HG02938 (cell line): ENCODE results near the gene ITGB4.
"Not testable (repeated sequence)": the region's sequence is repeated elsewhere in the genome, so short reads cannot be mapped to it uniquely, and the experiment has no call there.

ENCODE experiments used
- ATAC-seq: cut with Tn5 transposase; IDR thresholded peaks from one replicate; pipeline ENCODE4 v1.9.1; 2021; ENCODE audit warnings: mild to moderate bottlenecking, moderate library complexity; ENCODE audit not compliant: unreplicated experiment

The ITGB4 gene

DNA sequence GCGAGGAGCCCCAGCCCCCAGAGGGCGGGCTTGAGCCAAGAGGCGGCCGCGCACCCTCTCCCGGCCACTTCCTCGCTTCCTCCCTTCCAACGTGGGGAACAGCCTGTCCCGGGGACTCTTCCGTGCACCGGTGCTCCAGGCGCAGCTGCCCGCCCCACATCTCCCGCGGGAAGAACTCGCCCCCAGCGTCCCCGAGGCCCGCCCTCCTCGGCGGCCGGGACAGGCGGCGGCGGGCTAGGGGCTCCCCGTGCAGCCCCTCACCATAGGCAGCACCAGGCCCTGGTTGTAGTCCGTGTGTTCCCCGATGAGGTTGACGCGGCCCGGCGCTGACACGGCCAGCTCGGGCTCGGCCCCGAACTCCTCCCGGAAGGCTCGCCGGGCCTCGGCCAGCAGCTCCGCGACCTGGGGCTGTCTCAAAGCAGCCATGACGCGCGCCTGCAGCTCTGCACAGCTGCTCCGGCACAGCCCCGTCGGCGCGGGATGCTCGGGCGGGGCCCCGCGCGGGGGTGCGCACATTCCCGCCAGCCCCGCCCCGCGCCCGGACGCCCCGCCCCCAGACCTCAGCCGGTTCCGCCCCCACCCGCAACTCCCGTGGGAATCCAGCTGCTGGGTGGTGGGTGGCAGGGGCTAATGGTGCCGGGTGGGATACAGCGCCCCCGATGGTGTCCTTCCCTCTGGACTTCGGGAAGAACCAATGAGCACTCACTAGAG, 43.6 kb downstream of the ITGB4 start, which contains the start of gene GALK1:
TSS of gene GALK1 (minus strand) at position 482 of the 711 bp plus-strand sequence. CDS start at position 426, 56 bp downstream.
- ATAC-seq: peak; percentile 51

DNA sequence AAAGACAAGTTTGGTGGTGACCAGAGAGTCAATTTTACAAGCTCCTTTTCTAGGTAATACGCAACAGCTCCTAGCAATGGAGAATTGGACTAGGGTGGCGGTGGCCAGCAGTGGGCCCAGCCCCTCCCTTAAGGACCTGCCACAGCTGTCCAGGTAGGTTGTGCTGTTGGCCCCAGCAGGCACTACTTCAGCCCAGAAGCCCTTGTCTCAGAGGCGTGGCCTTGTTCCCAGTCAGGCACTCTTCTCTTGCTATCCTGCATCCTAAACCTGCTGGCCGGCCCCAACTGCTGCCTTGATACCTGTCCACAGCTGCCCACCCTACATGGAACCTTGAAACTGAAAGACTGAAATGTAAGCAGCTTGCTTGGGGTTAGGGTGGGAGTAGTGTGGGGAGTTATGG, 44.7 kb downstream of the ITGB4 start:
- no peak for ATAC-seq

DNA sequence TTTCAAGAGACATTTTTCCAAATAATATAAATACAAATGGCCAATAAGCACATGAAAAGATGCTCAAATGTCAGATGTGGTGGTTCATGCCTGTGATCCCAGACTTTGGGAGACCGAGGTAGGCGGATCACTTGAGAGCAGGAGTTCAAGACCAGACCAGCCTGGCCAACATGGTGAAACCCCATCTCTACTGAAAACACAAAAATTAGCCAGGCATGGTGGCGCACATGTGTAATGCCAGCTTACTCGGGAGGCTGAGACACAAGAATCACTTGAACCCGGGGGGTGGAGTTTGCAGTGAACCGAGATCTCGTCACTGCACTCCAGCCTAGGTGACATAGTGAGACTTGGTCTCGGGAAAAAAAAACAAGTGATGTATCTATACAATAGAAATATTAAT, 46.6 kb downstream of the ITGB4 start:
- no peak for ATAC-seq

DNA sequence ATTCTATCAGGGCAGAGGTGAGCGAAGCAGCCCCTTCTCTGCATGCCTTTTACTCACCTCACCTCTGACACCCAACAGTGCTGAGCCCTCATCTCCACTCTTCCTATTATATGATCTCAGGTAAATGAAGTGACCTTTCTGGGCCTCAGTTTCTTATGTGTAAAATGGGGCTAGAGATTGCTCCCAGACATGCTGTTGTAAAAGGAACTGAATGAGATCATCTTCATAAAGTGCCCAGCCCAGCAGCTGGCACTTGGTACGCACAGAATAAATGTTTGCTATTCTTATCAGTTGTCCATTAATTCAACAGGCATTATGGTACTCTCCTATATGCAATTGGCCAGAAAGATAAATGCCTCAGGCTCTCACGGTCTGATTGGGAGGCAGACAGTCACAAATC, 48.3 kb downstream of the ITGB4 start:
- ATAC-seq: no peak

DNA sequence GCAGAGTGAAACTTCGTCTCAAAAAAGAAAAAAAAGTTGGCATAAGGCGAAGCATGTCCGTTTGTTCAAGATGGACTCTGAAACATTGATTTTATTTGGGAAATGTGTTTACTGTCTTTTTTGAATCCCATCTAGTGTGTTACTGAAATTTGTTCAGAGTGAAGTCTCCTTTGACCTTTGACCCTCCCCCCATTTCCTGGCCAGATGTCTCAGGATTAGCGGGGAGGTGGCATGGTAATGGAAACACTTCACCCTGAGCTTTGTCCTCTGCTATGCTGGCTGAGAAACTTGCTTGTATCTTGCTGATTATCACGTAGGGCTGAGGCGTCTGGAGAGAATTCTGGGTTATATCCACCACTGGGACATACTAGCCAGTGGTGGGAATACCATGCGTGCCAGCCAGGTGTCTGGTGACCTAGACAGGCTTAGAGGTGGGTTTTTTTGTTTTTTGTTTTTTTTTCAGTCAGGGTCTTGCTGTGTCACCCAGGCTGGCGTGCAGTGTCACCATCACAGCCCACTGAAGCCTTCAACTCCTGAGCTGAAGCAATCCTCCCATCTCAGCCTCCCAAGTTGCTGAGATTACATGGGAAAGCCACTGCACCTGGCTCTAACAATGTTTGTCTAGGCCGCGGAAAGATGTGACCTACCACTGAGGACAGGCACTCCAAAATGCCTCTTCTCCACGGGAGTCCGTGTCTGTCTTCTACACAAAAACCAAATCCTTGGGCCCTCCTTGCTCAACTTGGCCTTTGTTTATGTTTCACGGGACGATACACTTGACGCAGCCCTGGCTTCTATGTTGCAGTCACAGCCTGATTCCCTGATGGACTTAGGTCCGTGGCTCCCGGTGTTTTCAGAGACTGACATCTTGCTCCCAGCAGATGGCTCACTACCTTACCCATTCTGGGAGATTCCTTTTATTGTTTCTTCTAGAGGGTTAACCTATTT, 50.3 kb downstream of the ITGB4 start:
- no peak for ATAC-seq

DNA sequence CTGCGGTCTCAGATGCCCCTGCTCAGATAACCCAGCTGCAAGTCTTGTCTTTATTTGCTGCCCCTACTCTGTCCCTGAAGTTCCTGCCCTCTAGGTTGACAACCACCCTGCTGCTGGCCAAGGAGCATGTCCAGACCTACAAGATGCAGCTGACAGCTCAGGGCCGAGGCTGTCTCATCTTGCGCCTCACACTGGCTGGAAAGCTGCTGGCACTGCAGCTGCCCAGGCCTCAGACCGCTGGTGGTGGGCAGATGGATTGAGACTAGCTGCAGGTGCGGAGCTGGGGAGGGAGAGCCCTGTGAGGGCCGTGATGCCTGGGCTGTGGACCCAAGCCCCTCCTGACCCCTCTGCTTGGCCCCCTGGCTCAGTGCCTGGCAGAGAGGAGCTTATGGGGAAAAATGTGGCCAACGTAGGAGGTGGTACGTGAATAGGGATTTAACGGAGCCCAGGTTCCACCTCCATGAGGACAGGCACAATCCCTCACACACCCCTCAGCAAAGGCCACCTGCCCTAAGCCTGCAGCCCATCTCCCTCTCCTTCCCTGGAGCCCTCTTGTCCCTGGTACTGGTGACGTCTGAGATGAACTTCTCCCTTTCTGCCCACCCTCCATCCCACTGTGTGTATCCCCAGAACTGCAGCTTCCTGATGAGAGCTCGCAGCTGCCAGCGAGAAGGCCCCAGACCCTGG, 52.0 kb downstream of the ITGB4 start:
- no peak for ATAC-seq

DNA sequence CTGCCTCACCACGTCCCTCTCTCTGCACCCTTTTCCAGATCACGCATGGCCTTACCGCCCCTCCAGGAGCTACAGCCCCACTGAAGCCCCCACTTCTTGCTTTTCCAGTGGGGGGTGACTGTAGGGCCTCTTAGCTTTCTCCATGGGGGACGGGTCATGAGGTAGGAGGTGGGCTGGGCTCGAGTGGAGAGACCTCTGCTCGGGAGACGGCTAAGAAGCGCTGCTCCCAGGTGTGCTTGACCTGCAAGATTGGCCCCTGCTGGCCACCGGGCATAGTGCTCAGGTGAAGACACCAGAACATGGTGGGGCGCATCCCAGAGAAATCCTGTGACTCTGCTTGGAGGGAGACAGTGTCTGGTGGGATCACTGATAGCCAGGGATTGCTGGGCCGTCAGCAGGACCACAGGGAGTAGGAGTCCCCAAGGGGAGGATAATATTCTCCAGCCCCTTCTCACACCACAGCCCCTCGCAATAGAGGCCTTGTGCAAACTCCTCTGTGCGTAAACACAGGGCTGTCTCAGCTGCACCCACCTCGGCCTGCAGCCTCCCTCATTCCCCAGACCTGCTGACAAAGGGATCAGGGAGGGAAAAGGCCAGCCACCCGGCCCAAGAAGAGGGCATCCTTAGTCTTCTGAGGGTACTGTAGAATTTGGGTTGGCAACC, 52.7 kb downstream of the ITGB4 start:
- ATAC-seq: no peak

DNA sequence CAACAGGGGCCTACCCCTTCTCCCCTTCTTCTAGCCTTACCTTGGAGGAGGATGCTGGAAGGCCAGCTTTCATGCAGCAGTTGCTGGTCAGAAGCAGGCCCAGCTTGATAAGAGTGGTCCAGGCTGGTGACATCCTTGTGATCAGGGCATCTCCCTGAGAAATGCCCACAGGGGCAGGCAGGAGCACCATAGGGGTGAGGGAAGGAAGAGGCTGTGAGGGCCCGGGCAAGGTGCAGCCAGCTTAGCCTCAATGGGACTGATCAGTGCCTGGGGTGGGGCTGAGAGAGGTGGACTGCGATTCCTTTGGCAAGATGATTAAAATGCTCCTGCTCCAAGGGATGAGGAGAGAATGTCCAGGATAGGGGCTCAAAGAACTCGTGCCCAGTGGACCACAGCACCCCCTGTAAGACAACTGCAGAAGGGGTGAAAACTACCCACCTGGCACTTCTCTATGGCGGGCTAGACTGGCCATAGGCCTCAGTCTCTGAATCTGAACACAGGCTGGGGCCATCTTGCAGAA, 53.3 kb downstream of the ITGB4 start:
- no peak for ATAC-seq

DNA sequence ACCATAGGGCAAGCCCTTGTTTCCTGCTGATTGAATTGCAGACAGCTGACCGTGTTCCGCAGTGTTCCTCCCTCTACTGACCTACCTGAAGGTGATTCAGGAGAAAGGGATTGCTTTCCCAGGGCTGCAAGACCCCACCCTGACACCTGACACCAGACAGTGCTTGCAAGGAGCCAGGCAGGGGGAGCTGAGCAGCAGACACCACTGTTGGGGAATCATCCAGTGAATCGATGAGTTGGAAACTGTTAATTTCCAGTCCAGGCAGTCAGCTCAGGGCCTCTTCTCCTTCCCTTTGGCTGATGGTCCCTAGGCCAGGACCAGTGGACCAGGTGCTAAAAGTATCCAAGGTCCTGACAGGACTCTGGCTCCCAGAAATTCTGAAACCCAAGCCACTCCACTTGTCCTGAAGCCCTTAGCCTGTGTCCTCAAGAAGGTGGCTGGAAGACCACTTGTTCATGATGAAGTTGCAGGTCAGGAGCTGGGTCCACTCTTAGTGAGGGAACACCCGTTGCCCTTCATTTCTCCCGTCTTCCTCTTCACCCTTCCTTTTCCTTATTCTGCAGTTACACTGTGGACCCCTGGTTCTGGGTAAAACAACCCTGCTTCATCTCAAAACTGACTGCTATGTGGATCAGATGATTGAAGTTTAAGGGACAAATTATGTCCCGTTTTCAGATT, 53.9 kb downstream of the ITGB4 start:
- no peak for ATAC-seq

DNA sequence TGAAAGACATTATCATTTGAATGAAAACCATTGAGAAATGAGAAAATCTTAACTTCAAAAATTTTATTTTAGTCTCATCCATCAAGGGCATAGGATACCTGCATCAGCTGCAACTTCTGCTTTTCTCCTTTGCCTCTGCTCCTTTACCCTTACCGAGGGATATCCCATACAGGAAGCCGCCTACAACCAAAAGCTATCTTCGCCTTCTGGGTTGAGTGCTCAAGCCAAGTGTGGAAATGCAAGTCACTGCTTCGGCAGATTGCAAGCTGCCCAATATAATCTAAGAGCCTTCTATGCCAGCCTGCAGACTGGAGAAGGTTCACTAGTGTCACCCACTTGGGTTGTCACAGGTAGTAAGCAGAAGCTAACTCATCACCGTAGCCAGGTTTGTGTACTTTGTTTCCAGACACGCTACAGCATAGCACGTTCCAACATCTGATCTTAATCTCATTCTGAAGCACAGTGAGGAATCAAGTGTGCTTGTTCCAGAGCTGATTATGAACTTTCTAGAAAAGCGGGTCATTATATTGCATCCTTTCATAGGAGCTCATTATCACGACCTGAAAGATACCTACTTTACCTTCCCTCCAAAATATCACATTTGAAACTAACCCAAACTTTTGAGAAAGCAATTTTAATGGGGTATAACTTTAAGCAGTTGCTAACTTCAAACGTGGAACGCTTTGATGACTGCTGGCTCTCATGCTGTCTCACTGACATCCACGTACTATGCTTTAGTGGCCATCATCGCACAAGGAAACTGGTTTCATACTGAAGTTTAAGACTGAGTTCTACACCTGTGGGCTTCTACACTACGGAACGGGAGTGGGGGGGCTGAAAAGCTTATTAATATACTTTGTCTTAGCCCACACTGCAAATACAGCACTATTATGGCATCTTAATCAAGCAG, 55.4 kb downstream of the ITGB4 start:
- ATAC-seq: no peak

DNA sequence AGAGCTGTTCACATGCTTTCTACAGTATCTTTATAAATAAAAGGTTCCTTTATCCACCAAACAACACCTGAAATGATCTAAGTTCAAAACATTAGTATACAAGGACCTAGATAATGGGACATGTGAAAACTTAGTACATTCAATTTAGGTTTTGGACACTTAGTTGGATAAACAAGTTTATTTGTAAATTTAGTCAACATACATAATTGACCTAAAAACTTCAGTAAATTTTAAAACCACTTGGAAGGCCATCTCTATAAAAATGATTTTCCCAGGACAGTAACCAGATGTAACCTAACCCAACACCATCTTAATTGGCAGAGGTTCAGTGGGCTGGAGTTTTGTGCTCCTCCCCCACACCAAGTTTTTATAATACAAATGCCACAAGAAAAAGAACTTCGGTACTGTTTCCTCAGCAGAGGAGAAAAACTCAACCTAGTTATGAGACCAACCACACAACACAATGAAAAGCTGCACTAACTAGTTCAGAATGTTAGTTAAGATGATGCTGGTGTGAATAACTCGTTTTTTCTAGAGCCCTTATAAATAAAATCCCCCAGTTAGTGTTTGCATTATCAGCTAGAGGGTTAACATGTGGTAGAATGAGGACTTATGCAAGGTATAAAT, 56.1 kb downstream of the ITGB4 start:
- no peak for ATAC-seq

DNA sequence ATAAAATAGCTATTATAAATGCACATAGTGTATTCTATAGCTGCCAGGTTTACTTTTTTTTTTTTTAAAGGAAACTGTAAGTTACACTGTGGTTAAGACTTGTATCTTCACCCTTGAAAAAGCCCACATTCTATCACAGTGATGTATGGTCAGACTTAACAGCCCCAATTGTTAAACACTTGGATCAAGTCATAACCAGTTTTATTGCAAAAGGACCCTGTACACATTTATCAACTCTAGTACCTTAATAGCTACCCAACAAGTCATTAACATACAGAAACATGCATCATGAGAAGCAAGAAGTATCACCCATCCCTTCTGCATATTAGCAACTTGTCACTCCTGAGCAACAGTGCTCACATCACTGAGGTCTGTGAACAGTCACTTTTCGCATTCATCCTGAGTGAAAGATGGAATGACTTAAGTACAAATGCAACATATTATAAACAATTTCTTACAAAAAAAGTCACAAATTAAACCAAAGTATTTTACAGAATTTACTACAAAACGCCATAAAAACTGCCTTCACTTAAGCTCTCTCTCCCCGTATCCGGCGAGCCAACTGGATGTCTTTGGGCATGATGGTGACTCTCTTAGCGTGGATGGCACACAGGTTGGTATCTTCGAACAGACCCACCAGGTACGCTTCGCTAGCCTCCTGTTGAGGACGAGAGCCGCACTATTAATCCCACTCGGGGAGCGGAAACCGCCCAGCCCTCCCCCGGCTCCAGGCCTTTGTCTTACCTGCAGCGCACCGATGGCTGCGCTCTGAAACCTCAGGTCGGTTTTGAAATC, 57.0 kb downstream of the ITGB4 start:
- not testable (repeated sequence) for ATAC-seq

DNA sequence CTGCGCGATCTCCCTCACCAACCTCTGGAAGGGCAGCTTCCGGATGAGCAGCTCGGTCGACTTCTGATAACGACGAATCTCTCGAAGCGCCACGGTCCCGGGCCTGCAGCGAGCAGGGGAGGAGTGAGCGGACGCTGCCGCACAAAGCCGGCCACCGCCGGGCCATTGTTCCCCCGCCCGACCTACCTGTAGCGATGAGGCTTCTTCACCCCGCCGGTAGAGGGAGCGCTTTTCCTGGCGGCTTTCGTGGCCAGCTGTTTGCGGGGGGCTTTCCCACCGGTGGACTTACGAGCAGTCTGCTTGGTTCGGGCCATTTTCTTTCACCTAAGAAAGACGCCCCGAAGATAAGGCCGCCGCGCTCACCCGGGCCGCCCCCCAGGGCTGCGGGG, 57.6 kb downstream of the ITGB4 start:
- ATAC-seq: no peak

DNA sequence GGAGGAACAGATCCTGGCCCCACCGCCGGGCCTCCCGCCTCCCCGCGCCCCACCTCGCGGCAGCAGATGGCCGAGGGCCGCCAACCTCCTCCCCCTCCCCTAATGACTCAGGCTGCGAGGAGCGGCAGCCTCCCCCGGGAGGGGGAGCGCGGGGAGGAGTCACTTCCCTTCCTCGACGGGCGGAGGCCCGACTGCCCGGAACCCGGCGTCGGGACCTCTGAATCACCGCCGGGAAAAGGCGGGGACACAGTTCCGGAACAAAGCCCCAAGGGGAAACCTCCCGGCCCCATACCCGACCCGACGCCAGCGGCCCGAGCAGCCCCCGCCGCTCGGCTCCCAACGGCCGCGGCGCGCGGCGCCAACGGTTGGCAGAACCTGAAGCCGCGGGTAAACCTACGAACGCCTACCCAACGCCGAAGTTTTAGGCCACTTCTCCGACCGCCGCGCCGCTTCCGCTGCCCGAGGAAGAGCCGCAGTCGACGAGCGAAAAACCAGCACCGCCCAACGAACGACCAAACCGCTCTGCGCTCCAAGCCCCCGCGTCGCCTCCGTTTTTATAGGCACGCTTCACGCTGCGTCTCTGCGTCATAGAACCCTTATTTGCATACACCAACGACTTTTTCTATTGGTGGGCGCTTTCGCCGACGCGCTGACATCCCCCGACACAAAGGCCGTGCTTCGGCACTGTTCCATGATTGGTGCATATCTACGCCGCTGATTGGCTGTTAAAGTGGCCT, 58.2 kb downstream of the ITGB4 start:
- peak; percentile 72 for ATAC-seq

DNA sequence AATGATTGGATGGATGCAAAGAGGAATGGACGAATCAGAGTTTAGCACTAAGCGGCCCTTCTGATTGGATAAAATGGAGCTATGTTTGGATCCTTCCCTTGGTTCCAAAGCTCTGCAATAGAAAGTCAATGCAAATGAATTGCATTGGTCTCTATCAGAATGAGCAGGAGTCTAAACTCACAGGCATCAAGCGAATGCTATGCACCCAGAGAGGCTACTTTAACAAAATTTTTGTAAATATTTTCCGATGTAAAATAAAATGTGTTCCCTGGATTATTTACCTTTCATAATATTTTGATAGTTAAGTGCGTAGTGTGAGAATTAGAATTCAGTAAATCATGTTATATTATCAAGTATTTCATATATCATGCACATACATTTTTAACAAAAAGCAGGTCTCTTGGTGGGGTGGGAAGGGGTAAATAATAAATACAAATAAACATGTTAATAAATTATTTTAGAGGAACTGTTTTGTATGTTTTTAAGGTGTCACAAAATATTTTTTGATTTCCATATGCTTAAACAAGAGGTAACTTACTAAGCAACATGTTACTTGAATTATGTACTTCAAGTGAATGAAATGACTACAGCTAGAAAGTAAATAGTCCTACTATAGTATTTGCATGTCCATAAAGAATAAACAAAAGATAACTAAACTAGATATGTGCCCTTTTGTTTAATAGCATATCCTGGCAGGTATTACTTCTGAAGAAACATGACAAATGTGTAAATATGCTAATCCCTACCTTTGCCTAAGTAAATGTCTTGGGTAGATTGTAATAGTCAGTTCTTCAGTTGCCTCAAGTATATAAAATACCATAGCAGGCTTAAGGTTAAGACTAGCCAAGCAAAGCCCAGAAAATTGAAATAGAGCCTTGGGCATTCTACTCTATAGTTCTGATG, 59.0 kb downstream of the ITGB4 start:
- no peak for ATAC-seq
